HEK293 (cell line): Measurements from ENCODE around the gene CHN2.

Source experiments
- CTCF ChIA-PET: fragments of 350-600 bp; formaldehyde crosslinking; extraction: SDS; loops from one replicate; lab custom pipeline; 2021; ENCODE audit warnings: antibody characterized with exemption; lab: Yijun Ruan, JAX
- POLR2A ChIA-PET: fragments of 300-600 bp; formaldehyde crosslinking; extraction: SDS; loops from one replicate; lab custom pipeline; 2020; ENCODE audit warnings: antibody characterized with exemption, inconsistent platforms; lab: Yijun Ruan, JAX
- H3K27ac ChIP-seq: fragments of 200-500 bp; sonication (Bioruptor generic); 2 replicates; pipeline ENCODE4 v1.5.1; 2014; ENCODE audit warnings: low read depth, low read length, control low read depth, inconsistent platforms; ENCODE audit errors: extremely low read depth
- H3K36me3 ChIP-seq, 2 experiments: fragments of 200-500 bp in 1 of 2; sonication (Bioruptor generic) in 1 of 2; 1 replicate in 1 of 2; 2 replicates in 1 of 2; pipeline ENCODE4 v1.5.1; 2014 to 2017; ENCODE audit warnings: inconsistent platforms in 2 of 2, low read length in 2 of 2; ENCODE audit not compliant: control insufficient read depth in 2 of 2, insufficient read depth in 1 of 2
- H3K4me1 ChIP-seq: fragments of 200-500 bp; sonication (Bioruptor generic); 2 replicates; pipeline ENCODE4 v1.5.1; 2014; ENCODE audit warnings: mild to moderate bottlenecking, low read length, inconsistent platforms; ENCODE audit not compliant: control insufficient read depth, insufficient read depth
- H3K4me3 ChIP-seq: 2 replicates; pipeline ENCODE4 v1.5.1; 2011; ENCODE audit warnings: low read depth, mild to moderate bottlenecking, control low read depth, low read length, moderate library complexity
- H3K9me3 ChIP-seq: fragments of 200-500 bp; sonication (Bioruptor generic); 2 replicates; pipeline ENCODE4 v1.5.1; 2014; ENCODE audit warnings: low read depth, low read length, inconsistent platforms; ENCODE audit not compliant: control insufficient read depth, insufficient read depth
- HOXC10 ChIP-seq: sonication (generic); formaldehyde crosslinking; IDR thresholded peaks from 2 replicates; pipeline ENCODE4 v1.8.1; 2023; ENCODE audit warnings: mild to moderate bottlenecking, missing genetic modification reagents
- HOXD13 ChIP-seq: sonication (generic); formaldehyde crosslinking; IDR thresholded peaks from 2 replicates; pipeline ENCODE4 v1.8.0; 2022; ENCODE audit warnings: missing genetic modification reagents, borderline replicate concordance
- KLF17 ChIP-seq: fragments of 450-650 bp; formaldehyde crosslinking; IDR thresholded peaks from 2 replicates; pipeline ENCODE4 v1.5.1; 2016; ENCODE audit warnings: missing biosample characterization, missing genetic modification characterization
- SALL2 ChIP-seq: fragments of 450-650 bp; formaldehyde crosslinking; IDR thresholded peaks from 2 replicates; pipeline ENCODE4 v1.5.0; 2017; ENCODE audit warnings: missing biosample characterization, mild to moderate bottlenecking, missing genetic modification characterization, borderline replicate concordance
- ZBTB44 ChIP-seq: fragments of 450-650 bp; IDR thresholded peaks from 2 replicates; pipeline ENCODE4 v1.5.1; 2018; ENCODE audit warnings: missing biosample characterization, mild to moderate bottlenecking, missing genetic modification characterization
- ZBTB7A ChIP-seq: fragments of 450-650 bp; formaldehyde crosslinking; IDR thresholded peaks from 2 replicates; pipeline ENCODE4 v1.5.1; 2016; ENCODE audit warnings: low read depth, missing biosample characterization, missing genetic modification characterization
- ZBTB8A ChIP-seq: fragments of 450-650 bp; formaldehyde crosslinking; IDR thresholded peaks from 2 replicates; pipeline ENCODE4 v1.5.1; 2016; ENCODE audit warnings: missing biosample characterization, missing genetic modification characterization
- ZNF132 ChIP-seq: fragments of 450-650 bp; formaldehyde crosslinking; IDR thresholded peaks from 2 replicates; pipeline ENCODE4 v1.5.1; 2017; ENCODE audit warnings: missing biosample characterization, missing genetic modification characterization, borderline replicate concordance
- ZNF155 ChIP-seq: fragments of 450-650 bp; formaldehyde crosslinking; IDR thresholded peaks from 2 replicates; pipeline ENCODE4 v1.5.1; 2016; ENCODE audit warnings: missing biosample characterization, missing genetic modification characterization
- ZNF302 ChIP-seq: fragments of 450-650 bp; formaldehyde crosslinking; IDR thresholded peaks from 2 replicates; pipeline ENCODE4 v1.5.1; 2016; ENCODE audit warnings: missing biosample characterization, missing genetic modification characterization, low read depth
- ZNF404 ChIP-seq: fragments of 450-650 bp; formaldehyde crosslinking; IDR thresholded peaks from 2 replicates; pipeline ENCODE4 v1.5.1; 2017; ENCODE audit warnings: missing biosample characterization, missing genetic modification characterization
- ZNF416 ChIP-seq: fragments of 450-650 bp; formaldehyde crosslinking; IDR thresholded peaks from 2 replicates; pipeline ENCODE4 v1.5.1; 2016; ENCODE audit warnings: missing biosample characterization, missing genetic modification characterization
- ZNF473 ChIP-seq: fragments of 450-650 bp; formaldehyde crosslinking; IDR thresholded peaks from 2 replicates; pipeline ENCODE4 v1.5.1; 2017; ENCODE audit warnings: missing biosample characterization, missing genetic modification characterization
- ZNF548 ChIP-seq: fragments of 450-650 bp; formaldehyde crosslinking; IDR thresholded peaks from 2 replicates; pipeline ENCODE4 v1.5.1; 2016; ENCODE audit warnings: missing biosample characterization, missing genetic modification characterization
- ZNF621 ChIP-seq: fragments of 450-650 bp; formaldehyde crosslinking; IDR thresholded peaks from 2 replicates; pipeline ENCODE4 v1.5.1; 2017; ENCODE audit warnings: missing biosample characterization, missing genetic modification characterization
- ZNF776 ChIP-seq: fragments of 450-650 bp; formaldehyde crosslinking; IDR thresholded peaks from 2 replicates; pipeline ENCODE4 v1.5.0; 2017; ENCODE audit warnings: missing biosample characterization, missing genetic modification characterization, borderline replicate concordance
- ZNF792 ChIP-seq: fragments of 450-650 bp; formaldehyde crosslinking; IDR thresholded peaks from 2 replicates; pipeline ENCODE4 v1.5.1; 2016; ENCODE audit warnings: missing biosample characterization, missing genetic modification characterization
- TF ChIP-seq, protein P1 (sequence below): fragments of 450-650 bp; formaldehyde crosslinking; IDR thresholded peaks from 2 replicates; pipeline ENCODE4 v1.5.1; 2016; ENCODE audit warnings: missing biosample characterization, missing genetic modification characterization
- TF ChIP-seq, protein P2 (sequence below): fragments of 450-650 bp; formaldehyde crosslinking; IDR thresholded peaks from 2 replicates; pipeline ENCODE4 v1.5.1; 2016; ENCODE audit warnings: missing biosample characterization, missing genetic modification characterization, borderline replicate concordance
- TF ChIP-seq, protein P3 (sequence below): fragments of 450-650 bp; IDR thresholded peaks from 2 replicates; pipeline ENCODE4 v1.5.1; 2018; ENCODE audit warnings: missing biosample characterization, missing genetic modification characterization

CHN2 gene

GRCh38 chr7:29247963-29248236, 53.3 kb downstream of the CHN2 start:
- no peak overlapping the region for H3K4me3 ChIP-seq
- H3K4me1 ChIP-seq, result no peaks in the 10 kb centered on the region
- no peak overlapping the region for H3K27ac ChIP-seq
- H3K9me3 ChIP-seq, result no peaks in the 10 kb centered on the region
- H3K36me3 ChIP-seq, result no peaks in the 10 kb centered on the region
- TF ChIP-seq ZNF473 (tag by site-specific recombination), result no peak
- CTCF ChIA-PET, result interaction anchor here (1.2 kb wide), 1 partner anchor 58 kb away, joined by 3 read pairs; no protein-coding TSS in a partner anchor
- POLR2A ChIA-PET, result no interaction called here

DNA sequence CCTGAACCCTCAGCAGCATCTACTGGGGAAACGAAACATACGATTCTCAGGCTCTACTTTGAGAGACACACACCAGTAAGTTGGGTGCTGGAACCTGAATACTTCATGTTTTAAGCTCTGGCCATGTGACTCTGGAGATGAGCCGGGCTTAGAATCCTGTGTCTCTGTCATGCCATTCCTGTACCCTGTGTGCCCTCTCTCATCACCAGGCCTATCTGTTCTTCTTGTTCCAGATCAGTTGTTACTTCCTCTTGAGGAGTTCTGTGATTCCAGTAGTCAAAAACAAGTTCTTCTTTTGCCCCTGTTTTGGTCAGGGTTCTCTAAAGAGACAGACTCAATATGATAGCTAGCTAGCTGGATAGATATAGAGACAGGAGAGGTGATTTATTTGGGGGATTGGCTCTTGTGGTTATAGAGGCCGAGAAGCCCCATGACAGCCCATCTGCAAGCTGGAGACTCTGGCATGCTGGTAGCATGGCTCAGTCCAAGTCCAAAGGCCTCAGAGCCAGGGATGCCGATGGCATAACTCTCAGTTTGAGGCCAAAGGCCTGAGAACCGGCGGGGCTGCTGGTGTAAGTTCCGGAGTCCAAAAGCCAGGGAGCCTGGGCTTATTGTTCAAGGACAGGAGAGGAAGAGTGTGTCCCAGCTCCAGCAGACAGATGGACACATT, 54.3 kb downstream of the CHN2 start:
- Histone ChIP-seq H3K4me1 (no peaks in the 10 kb centered on the region), H3K9me3 (no peaks in the 10 kb centered on the region), H3K4me3 (no peak overlapping the region), H3K36me3 (no peaks in the 10 kb centered on the region), H3K27ac (no peak overlapping the region)
- CTCF ChIA-PET, result interaction anchor here (0.8 kb wide), 1 partner anchor 9 kb away, joined by 6 read pairs; no protein-coding TSS in a partner anchor
- TF ChIP-seq ZNF302 (tag by site-specific recombination) (no peak), ZBTB8A (no peak), ZNF548 (tag by site-specific recombination) (no peak)
- TF ChIP-seq, protein P1, sequence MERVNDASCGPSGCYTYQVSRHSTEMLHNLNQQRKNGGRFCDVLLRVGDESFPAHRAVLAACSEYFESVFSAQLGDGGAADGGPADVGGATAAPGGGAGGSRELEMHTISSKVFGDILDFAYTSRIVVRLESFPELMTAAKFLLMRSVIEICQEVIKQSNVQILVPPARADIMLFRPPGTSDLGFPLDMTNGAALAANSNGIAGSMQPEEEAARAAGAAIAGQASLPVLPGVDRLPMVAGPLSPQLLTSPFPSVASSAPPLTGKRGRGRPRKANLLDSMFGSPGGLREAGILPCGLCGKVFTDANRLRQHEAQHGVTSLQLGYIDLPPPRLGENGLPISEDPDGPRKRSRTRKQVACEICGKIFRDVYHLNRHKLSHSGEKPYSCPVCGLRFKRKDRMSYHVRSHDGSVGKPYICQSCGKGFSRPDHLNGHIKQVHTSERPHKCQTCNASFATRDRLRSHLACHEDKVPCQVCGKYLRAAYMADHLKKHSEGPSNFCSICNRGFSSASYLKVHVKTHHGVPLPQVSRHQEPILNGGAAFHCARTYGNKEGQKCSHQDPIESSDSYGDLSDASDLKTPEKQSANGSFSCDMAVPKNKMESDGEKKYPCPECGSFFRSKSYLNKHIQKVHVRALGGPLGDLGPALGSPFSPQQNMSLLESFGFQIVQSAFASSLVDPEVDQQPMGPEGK (tag by site-specific recombination), result no peak
- POLR2A ChIA-PET, result no interaction called here

DNA sequence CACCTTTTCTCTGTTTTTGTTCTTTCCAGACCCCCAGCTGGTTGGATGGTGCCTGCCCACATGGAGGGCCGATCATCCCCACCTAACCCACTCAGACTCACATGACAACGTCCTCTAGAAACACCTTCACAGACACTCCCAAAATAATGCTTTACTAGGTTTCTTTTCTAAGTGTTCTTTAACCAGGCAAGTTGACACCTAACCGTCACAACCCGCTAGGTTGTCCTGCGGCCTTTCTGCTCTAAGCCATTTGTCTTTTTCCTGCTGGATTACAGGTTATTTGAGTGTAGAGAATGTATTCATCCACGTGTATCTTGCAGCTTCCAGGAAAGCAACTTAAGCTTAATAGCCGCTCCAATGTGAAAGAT, 54.8 kb downstream of the CHN2 start:
- Histone ChIP-seq H3K4me3 (no peak overlapping the region), H3K4me1 (no peaks in the 10 kb centered on the region), H3K9me3 (no peaks in the 10 kb centered on the region), H3K36me3 (no peaks in the 10 kb centered on the region), H3K27ac (no peak overlapping the region)
- POLR2A ChIA-PET, result no interaction called here
- CTCF ChIA-PET, result interaction anchor here (0.8 kb wide), 1 partner anchor 9 kb away, joined by 6 read pairs; no protein-coding TSS in a partner anchor
- TF ChIP-seq, protein P2, sequence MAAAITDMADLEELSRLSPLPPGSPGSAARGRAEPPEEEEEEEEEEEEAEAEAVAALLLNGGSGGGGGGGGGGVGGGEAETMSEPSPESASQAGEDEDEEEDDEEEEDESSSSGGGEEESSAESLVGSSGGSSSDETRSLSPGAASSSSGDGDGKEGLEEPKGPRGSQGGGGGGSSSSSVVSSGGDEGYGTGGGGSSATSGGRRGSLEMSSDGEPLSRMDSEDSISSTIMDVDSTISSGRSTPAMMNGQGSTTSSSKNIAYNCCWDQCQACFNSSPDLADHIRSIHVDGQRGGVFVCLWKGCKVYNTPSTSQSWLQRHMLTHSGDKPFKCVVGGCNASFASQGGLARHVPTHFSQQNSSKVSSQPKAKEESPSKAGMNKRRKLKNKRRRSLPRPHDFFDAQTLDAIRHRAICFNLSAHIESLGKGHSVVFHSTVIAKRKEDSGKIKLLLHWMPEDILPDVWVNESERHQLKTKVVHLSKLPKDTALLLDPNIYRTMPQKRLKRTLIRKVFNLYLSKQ (tag by site-specific recombination), result no peak
- TF ChIP-seq ZBTB7A (tag by site-specific recombination), result no peak
- TF ChIP-seq ZNF404 (tag by site-specific recombination), result no peak
- no peak for TF ChIP-seq ZNF792 (tag by site-specific recombination)

DNA sequence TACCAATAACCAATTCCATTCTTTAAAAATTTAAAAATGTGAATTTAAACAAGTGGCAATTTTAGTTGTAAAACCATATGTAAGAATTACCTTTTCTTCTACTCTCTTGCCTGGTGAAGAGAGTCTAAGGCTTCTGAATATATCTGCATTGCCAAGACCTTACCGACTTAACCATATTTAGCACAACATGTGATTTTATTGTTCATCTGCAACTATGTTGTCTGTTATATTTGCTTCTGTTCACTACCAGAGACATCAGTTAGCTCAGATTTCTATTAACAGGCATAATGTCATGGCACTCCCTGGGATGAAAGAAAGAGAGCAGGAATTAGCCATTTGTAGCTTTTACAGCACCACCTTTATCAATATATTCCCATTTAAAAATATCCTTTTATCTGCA, 55.3 kb downstream of the CHN2 start:
- H3K4me1 ChIP-seq, result peaks cover under 1% of the 10 kb centered on the region; the same call in 1 of the 2 replicates
- H3K4me3 ChIP-seq, result no peak overlapping the region
- CTCF ChIA-PET, result interaction anchor here (0.8 to 1.2 kb wide), 2 partner anchors 10 to 60 kb away, joined by 3 to 6 read pairs; no protein-coding TSS in a partner anchor
- POLR2A ChIA-PET, result no interaction called here
- H3K27ac ChIP-seq, result no peak overlapping the region
- H3K9me3 ChIP-seq, result no peaks in the 10 kb centered on the region
- H3K36me3 ChIP-seq, result no peaks in the 10 kb centered on the region
- TF ChIP-seq ZBTB44 (tag by site-specific recombination) (no peak), ZNF776 (tag by site-specific recombination) (no peak), ZNF416 (tag by site-specific recombination) (no peak), KLF17 (no peak), ZNF132 (tag by site-specific recombination) (no peak), ZNF155 (tag by site-specific recombination) (no peak), ZNF621 (tag by site-specific recombination) (no peak), HOXD13 (CRISPR knock-in tag) (no peak), HOXC10 (no peak), ZNF404 (tag by site-specific recombination) (no peak), SALL2 (tag by site-specific recombination) (no peak)
- TF ChIP-seq, protein P3, sequence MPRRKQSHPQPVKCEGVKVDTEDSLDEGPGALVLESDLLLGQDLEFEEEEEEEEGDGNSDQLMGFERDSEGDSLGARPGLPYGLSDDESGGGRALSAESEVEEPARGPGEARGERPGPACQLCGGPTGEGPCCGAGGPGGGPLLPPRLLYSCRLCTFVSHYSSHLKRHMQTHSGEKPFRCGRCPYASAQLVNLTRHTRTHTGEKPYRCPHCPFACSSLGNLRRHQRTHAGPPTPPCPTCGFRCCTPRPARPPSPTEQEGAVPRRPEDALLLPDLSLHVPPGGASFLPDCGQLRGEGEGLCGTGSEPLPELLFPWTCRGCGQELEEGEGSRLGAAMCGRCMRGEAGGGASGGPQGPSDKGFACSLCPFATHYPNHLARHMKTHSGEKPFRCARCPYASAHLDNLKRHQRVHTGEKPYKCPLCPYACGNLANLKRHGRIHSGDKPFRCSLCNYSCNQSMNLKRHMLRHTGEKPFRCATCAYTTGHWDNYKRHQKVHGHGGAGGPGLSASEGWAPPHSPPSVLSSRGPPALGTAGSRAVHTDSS (tag by site-specific recombination), result no peak
